HepG2 (cell line): Measurements from ENCODE around the gene ACOT4. TPM values are rescaled to one million over a fixed set of nuclear protein-coding genes. Genes with fewer than 3 reads are reported as not detected.

Experiments used
- FOXA1 ChIP-seq, 2 experiments: fragments of 450-650 bp in 1 of 2; sonication (generic) in 1 of 2; formaldehyde crosslinking in 1 of 2; IDR thresholded peaks; 2 replicates each; pipeline versions ENCODE4 v1.4.0 to v1.6.1; 2016 to 2020; ENCODE audit warnings: missing genetic modification reagents in 1 of 2
- FOXK1 ChIP-seq: sonication (generic); formaldehyde crosslinking; IDR thresholded peaks from 2 replicates; pipeline ENCODE4 v1.4.0; 2020; ENCODE audit warnings: low read depth, missing genetic modification reagents, borderline replicate concordance
- GFI1 ChIP-seq: sonication (generic); formaldehyde crosslinking; IDR thresholded peaks from 2 replicates; pipeline ENCODE4 v1.5.0; 2020; ENCODE audit warnings: missing genetic modification reagents, mild to moderate bottlenecking, borderline replicate concordance
- HDAC2 ChIP-seq: sonication (generic); formaldehyde crosslinking; IDR thresholded peaks from 2 replicates; pipeline ENCODE4 v1.4.0; 2020; ENCODE audit warnings: missing genetic modification reagents
- KAT7 ChIP-seq: IDR thresholded peaks from 2 replicates; pipeline ENCODE4 v1.6.1; 2018; ENCODE audit warnings: borderline replicate concordance, missing compliant biosample characterization
- MATR3 ChIP-seq: sonication (generic); formaldehyde crosslinking; IDR thresholded peaks from 2 replicates; pipeline ENCODE4 v1.4.0; 2020; ENCODE audit warnings: missing genetic modification reagents
- PITX1 ChIP-seq: sonication (generic); formaldehyde crosslinking; IDR thresholded peaks from 2 replicates; pipeline ENCODE4 v1.5.1; 2020; ENCODE audit warnings: mild to moderate bottlenecking, missing genetic modification reagents
- SOX6 ChIP-seq, 2 experiments: fragments of 450-650 bp in 1 of 2; sonication (generic) in 1 of 2; formaldehyde crosslinking in 1 of 2; IDR thresholded peaks; 2 replicates each; pipeline versions ENCODE4 v1.4.0 to v1.6.1; 2017 to 2020; ENCODE audit warnings: antibody characterized with exemption in 1 of 2, mild to moderate bottlenecking in 1 of 2, missing genetic modification reagents in 1 of 2
- ZFP1 ChIP-seq: IDR thresholded peaks from 2 replicates; pipeline ENCODE4 v1.6.1; 2016
- ZKSCAN8 ChIP-seq: IDR thresholded peaks from 2 replicates; pipeline ENCODE4 v1.6.1; 2016; ENCODE audit warnings: borderline replicate concordance, missing genetic modification reagents, missing compliant biosample characterization
- ZNF768 ChIP-seq: sonication (generic); formaldehyde crosslinking; IDR thresholded peaks from 2 replicates; pipeline ENCODE4 v1.4.0; 2020; ENCODE audit warnings: missing genetic modification reagents
- ZNF792 ChIP-seq: IDR thresholded peaks from 2 replicates; pipeline ENCODE4 v1.6.1; 2016
- polyA plus RNA-seq, 8 experiments: library from polyadenylated mRNA; depleted of rRNA in 3 of 8; stranded (reverse) in 7 of 8; unstranded in 1 of 8; fragments of >200 nt; fragmentation: Illumina TruSeq in 4 of 8; extraction: Trizol in 4 of 8; gene quantifications; 2 replicates each; pipeline versions ENCODE4 v1.2.1 to v1.2.3, GENCODE V29; 2011 to 2016; ENCODE audit warnings: low read depth in 4 of 8, missing spikeins in 1 of 8, mixed read lengths in 1 of 8; ENCODE audit not compliant: insufficient read depth in 1 of 8
- total RNA-seq, 5 experiments: library from RNA; depleted of rRNA; stranded (reverse); fragments of >200 nt; fragmentation: Illumina TruSeq; extraction: Trizol; gene quantifications; 2 replicates each; pipeline ENCODE4 v1.2.3, GENCODE V29; 2016; ENCODE audit warnings: low read depth in 1 of 5
- TF ChIP-seq, protein P1 (sequence below): sonication (generic); formaldehyde crosslinking; IDR thresholded peaks from 2 replicates; pipeline ENCODE4 v1.4.0; 2020; ENCODE audit warnings: missing genetic modification reagents

ACOT4 gene
- total and polyA plus RNA-seq, 2 of the 13 experiments (the other 11 are each of a cell fraction or from before 2014, with no cell fraction given): 0.04 to 0.05 TPM

DNA sequence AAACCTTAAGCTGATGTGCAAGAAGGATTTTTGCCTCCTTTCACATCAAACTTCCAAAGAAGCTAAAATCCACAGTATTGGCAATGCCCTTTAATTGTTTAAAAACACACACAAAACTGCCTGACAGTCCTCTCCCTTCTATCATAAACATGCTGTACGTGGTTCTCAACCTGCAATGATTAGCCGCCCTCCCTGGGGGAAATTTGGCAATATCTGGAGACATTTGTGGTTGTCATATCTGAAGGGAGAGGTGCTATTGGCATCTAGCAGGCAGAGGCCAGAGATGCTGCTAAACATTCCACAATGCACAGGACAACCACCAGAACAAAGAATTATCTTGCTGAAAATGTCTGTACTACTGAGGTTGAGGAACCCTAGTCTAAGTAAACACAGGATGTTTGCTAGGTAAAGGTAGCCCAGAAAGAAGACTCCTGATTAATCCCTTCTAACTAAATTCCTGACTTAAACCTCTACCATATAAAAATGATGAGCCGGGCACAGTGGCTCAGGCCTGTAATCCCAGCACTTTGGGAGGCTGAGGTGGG lies 21.8 kb downstream of the ACOT4 start (continued):
- TF ChIP-seq PITX1 (CRISPR knock-in tag): peak; percentile 18; the same call in 1 of the 2 replicates
- 0 out of 2 replicates have a peak, but pooled peaks have one; percentile 8 for TF ChIP-seq HDAC2 (CRISPR knock-in tag)
- TF ChIP-seq MATR3: no peak
- peak; percentile 87 for TF ChIP-seq ZKSCAN8 (CRISPR knock-in tag)
- 0 out of 2 replicates have a peak, but pooled peaks have one; percentile 56 for TF ChIP-seq GFI1 (CRISPR knock-in tag)
- no peak for TF ChIP-seq ZFP1
- TF ChIP-seq, protein P1, sequence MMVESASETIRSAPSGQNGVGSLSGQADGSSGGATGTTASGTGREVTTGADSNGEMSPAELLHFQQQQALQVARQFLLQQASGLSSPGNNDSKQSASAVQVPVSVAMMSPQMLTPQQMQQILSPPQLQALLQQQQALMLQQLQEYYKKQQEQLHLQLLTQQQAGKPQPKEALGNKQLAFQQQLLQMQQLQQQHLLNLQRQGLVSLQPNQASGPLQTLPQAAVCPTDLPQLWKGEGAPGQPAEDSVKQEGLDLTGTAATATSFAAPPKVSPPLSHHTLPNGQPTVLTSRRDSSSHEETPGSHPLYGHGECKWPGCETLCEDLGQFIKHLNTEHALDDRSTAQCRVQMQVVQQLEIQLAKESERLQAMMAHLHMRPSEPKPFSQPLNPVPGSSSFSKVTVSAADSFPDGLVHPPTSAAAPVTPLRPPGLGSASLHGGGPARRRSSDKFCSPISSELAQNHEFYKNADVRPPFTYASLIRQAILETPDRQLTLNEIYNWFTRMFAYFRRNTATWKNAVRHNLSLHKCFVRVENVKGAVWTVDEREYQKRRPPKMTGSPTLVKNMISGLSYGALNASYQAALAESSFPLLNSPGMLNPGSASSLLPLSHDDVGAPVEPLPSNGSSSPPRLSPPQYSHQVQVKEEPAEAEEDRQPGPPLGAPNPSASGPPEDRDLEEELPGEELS: 0 out of 2 replicates have a peak, but pooled peaks have one; percentile 6
- 0 out of 2 replicates have a peak, but pooled peaks have one; percentile 11 for TF ChIP-seq KAT7 (CRISPR knock-in tag)
- TF ChIP-seq ZNF768: peak; percentile 58; the same call in 1 of the 2 replicates
- no peak for TF ChIP-seq SOX6 (IDR thresholded peaks at IDR 0.05)
- 0 out of 2 replicates have a peak, but pooled peaks have one; percentile 12 for TF ChIP-seq SOX6 (CRISPR knock-in tag; IDR thresholded peaks at IDR 0.05)
- TF ChIP-seq ZNF792 (CRISPR knock-in tag): 0 out of 2 replicates have a peak, but pooled peaks have one; percentile 11
- no peak for TF ChIP-seq FOXA1 (IDR thresholded peaks at IDR 0.05)
- peak; percentile 77 for TF ChIP-seq FOXA1 (CRISPR knock-in tag; IDR thresholded peaks at IDR 0.05)
- TF ChIP-seq FOXK1 (CRISPR knock-in tag): no peak
